CD14-positive monocyte (primary cell): ENCODE data around the gene CENPU. TPM values are rescaled to one million over a fixed set of nuclear protein-coding genes. Genes with fewer than 3 reads are reported as not detected.
A peak's percentile ranks its signal among the peaks of the same experiment; 100 is the strongest.

Experiments used
- DNase-seq, 3 donors: peaks; one replicate each; pipeline ENCODE4 v3.0.0-alpha.2; 2011 to 2022
- H2AFZ ChIP-seq: 2 replicates; pipeline ENCODE4 v1.6.0; 2012; ENCODE audit warnings: mild to moderate bottlenecking, low read depth, low read length, inconsistent platforms; ENCODE audit not compliant: insufficient read depth, poor library complexity, severe bottlenecking
- H3K27ac ChIP-seq, 2 donors: 1 replicate in 1 of 2; 2 replicates in 1 of 2; pipeline ENCODE4 v1.5.1; 2012 to 2013; ENCODE audit warnings: low read length in 2 of 2, control low read depth in 1 of 2, inconsistent platforms in 1 of 2, low read depth in 1 of 2, mild to moderate bottlenecking in 1 of 2
- H3K27me3 ChIP-seq, 2 donors: one replicate each; pipeline versions ENCODE4 v1.6.0 to v1.6.1; 2011 to 2013; ENCODE audit warnings: low read length in 2 of 2; ENCODE audit not compliant: control insufficient read depth in 2 of 2, insufficient read depth in 2 of 2
- H3K36me3 ChIP-seq, 2 donors: replicated peaks in 1 of 2; 1 replicate in 1 of 2; 2 replicates in 1 of 2; pipeline versions ENCODE4 v1.5.1 to v1.6.1; 2012 to 2013; ENCODE audit warnings: low read length in 2 of 2, control low read depth in 1 of 2, inconsistent platforms in 1 of 2, mild to moderate bottlenecking in 1 of 2; ENCODE audit not compliant: insufficient read depth in 2 of 2, control insufficient read depth in 1 of 2
- H3K4me1 ChIP-seq, 2 donors: 1 replicate in 1 of 2; 2 replicates in 1 of 2; pipeline versions ENCODE4 v1.5.1 to v1.6.1; 2012 to 2013; ENCODE audit warnings: low read length in 2 of 2, control low read depth in 1 of 2, inconsistent platforms in 1 of 2, mild to moderate bottlenecking in 1 of 2, moderate library complexity in 1 of 2; ENCODE audit not compliant: insufficient read depth in 2 of 2, control insufficient read depth in 1 of 2
- H3K4me2 ChIP-seq: replicated peaks from 2 replicates; pipeline ENCODE3; 2012; ENCODE audit warnings: low read length, moderate library complexity, mild to moderate bottlenecking; ENCODE audit not compliant: poor library complexity, severe bottlenecking; ENCODE audit errors: extremely low read depth
- H3K4me3 ChIP-seq, 3 experiments: fragments of 200-600 bp in 1 of 3; sonication (generic) in 1 of 3; replicated peaks in 1 of 3; 1 replicate in 2 of 3; 2 replicates in 1 of 3; pipeline ENCODE4 v1.5.1; 2011 to 2013; ENCODE audit warnings: low read length in 3 of 3, mild to moderate bottlenecking in 3 of 3, control low read depth in 2 of 3, low read depth in 2 of 3, inconsistent platforms in 1 of 3, moderate library complexity in 1 of 3
- H3K79me2 ChIP-seq: 2 replicates; pipeline ENCODE4 v1.6.0; 2012; ENCODE audit warnings: mild to moderate bottlenecking, control low read depth, inconsistent platforms, low read length, moderate library complexity; ENCODE audit not compliant: insufficient read depth
- H3K9ac ChIP-seq: 2 replicates; pipeline ENCODE4 v1.6.0; 2017; ENCODE audit warnings: low read length, mild to moderate bottlenecking; ENCODE audit not compliant: insufficient read depth, poor library complexity, severe bottlenecking
- H3K9me3 ChIP-seq, 2 donors: replicated peaks in 1 of 2; 1 replicate in 1 of 2; 2 replicates in 1 of 2; pipeline versions ENCODE4 v1.5.1 to v1.6.1; 2012 to 2013; ENCODE audit warnings: low read length in 2 of 2, control low read depth in 1 of 2; ENCODE audit not compliant: control insufficient read depth in 1 of 2, insufficient read depth in 1 of 2
- H4K20me1 ChIP-seq: 2 replicates; pipeline ENCODE4 v1.6.0; 2012; ENCODE audit warnings: mild to moderate bottlenecking, low read length, control low read depth, moderate library complexity; ENCODE audit not compliant: insufficient read depth
- H3K27ac Mint-ChIP-seq, 7 donors: one replicate each; pipeline ENCODE4 v1.8.0; 2020; ENCODE audit warnings: mild to moderate bottlenecking in 7 of 7, mixed read lengths in 7 of 7, moderate library complexity in 6 of 7, inconsistent platforms in 2 of 7
- H3K27me3 Mint-ChIP-seq, 3 donors: one replicate each; pipeline ENCODE4 v1.8.0; 2021 to 2022; ENCODE audit warnings: low read depth in 3 of 3, mild to moderate bottlenecking in 3 of 3, mixed read lengths in 3 of 3, moderate library complexity in 3 of 3, inconsistent platforms in 1 of 3
- H3K36me3 Mint-ChIP-seq, 2 donors: one replicate each; pipeline ENCODE4 v1.8.0; 2020; ENCODE audit warnings: mixed read lengths in 2 of 2, inconsistent platforms in 1 of 2, mild to moderate bottlenecking in 1 of 2
- H3K4me1 Mint-ChIP-seq: one replicate; pipeline ENCODE4 v1.8.0; 2020; ENCODE audit warnings: mild to moderate bottlenecking, mixed read lengths
- H3K4me3 Mint-ChIP-seq, 2 donors: one replicate each; pipeline ENCODE4 v1.8.0; 2020; ENCODE audit warnings: mild to moderate bottlenecking in 2 of 2, mixed read lengths in 2 of 2, moderate library complexity in 1 of 2
- H3K9me3 Mint-ChIP-seq, 7 donors: one replicate each; pipeline ENCODE4 v1.8.0; 2020 to 2022; ENCODE audit warnings: mixed read lengths in 7 of 7, mild to moderate bottlenecking in 6 of 7, moderate library complexity in 6 of 7, inconsistent platforms in 2 of 7
- WGBS: methylation state at CpG from one replicate; pipeline ENCODE4 v1.1.5; 2013; ENCODE audit warnings: missing lambda C conversion rate; ENCODE audit not compliant: insufficient coverage; 5-methylcytosine and 5-hydroxymethylcytosine counted together
- intact Hi-C, 2 donors: fragments of 100-400 bp; cut with micrococcal nuclease; formaldehyde crosslinking; loops; one replicate each; pipeline versions ENCODE4 v1.15.0 to v1.15.1; 2023
- polyA plus RNA-seq, 3 donors: library from polyadenylated mRNA; depleted of rRNA in 1 of 3; unstranded in 2 of 3; stranded (reverse) in 1 of 3; fragments of 300-500 nt in 2 of 3; fragments of >200 nt in 1 of 3; fragmentation: Illumina TruSeq in 2 of 3; gene quantifications; 1 replicate in 2 of 3; 2 replicates in 1 of 3; pipeline ENCODE4 v1.2.3, GENCODE V29; 2012 to 2021
- TF ChIP-seq, protein P1 (sequence below): fragments of 200-600 bp; IDR thresholded peaks from one replicate; pipeline ENCODE4 v1.8.0; 2022; ENCODE audit warnings: antibody characterized with exemption, mild to moderate bottlenecking

CENPU gene
- polyA plus RNA-seq, 3 donors: 1.2 to 1.6 (median 1.5) TPM

DNA sequence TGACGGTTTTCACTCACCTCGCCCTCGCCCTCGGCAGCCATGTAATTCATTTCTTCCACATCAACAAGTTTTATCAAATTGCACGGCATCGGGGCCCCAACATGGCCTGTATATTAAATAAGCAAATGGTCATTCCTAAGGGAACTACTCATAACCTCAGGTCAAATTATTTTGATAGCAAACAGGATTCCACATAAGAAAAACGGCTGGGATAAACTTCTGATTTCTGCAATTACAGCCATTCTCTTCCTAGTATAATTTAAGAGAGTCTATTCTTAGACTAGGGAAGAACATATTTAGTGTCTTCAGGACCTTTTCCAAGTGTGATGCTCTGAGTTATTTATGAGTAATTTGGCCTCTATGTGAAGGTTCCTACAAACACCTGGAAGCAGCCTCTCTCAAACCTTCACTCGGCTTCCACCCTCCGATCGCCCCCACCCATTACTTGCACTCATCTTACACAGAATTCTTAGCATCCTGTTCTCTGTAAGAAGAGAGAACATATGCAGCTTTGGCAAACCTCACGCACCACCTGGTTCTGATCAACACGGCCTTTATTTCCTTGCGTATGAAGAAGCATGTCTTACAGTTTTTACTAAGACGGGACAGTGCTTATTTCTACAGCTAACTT, 29.4 kb upstream of the CENPU start:
- H3K27me3 ChIP-seq: no peaks in the 10 kb centered on the region
- no peak overlapping the region for H3K4me3 ChIP-seq
- intact Hi-C loops: no loop called here
- peaks cover 86 to 96% of the 10 kb centered on the region in 2 donors for H3K36me3 ChIP-seq
- TF ChIP-seq, protein P1, sequence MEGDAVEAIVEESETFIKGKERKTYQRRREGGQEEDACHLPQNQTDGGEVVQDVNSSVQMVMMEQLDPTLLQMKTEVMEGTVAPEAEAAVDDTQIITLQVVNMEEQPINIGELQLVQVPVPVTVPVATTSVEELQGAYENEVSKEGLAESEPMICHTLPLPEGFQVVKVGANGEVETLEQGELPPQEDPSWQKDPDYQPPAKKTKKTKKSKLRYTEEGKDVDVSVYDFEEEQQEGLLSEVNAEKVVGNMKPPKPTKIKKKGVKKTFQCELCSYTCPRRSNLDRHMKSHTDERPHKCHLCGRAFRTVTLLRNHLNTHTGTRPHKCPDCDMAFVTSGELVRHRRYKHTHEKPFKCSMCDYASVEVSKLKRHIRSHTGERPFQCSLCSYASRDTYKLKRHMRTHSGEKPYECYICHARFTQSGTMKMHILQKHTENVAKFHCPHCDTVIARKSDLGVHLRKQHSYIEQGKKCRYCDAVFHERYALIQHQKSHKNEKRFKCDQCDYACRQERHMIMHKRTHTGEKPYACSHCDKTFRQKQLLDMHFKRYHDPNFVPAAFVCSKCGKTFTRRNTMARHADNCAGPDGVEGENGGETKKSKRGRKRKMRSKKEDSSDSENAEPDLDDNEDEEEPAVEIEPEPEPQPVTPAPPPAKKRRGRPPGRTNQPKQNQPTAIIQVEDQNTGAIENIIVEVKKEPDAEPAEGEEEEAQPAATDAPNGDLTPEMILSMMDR: no peak
- Mint-ChIP-seq H3K27me3 (no peaks in the 10 kb centered on the region), H3K9me3 (no peaks in the 10 kb centered on the region), H3K4me3 (no peak overlapping the region), H3K4me1 (peaks cover 6% of the 10 kb centered on the region), H3K36me3 (peaks cover 89 to 96% of the 10 kb centered on the region in 2 donors), H3K27ac (peak overlapping the region in 2 of 7 donors; percentile 41 to 63)
- 80% methylated on average over 1 of the region's 14 CpGs for WGBS
- no peak overlapping the region for H3K4me2 ChIP-seq
- H3K9ac ChIP-seq: no peak overlapping the region
- peak overlapping the region in 1 of 2 donors; percentile 59 for H3K27ac ChIP-seq
- no peaks in the 10 kb centered on the region for H3K4me1 ChIP-seq
- H3K79me2 ChIP-seq: no peaks in the 10 kb centered on the region
- DNase-seq: no peak
- H2AFZ ChIP-seq: no peak overlapping the region
- H4K20me1 ChIP-seq: peaks cover 80% of the 10 kb centered on the region
- no peaks in the 10 kb centered on the region for H3K9me3 ChIP-seq

DNA sequence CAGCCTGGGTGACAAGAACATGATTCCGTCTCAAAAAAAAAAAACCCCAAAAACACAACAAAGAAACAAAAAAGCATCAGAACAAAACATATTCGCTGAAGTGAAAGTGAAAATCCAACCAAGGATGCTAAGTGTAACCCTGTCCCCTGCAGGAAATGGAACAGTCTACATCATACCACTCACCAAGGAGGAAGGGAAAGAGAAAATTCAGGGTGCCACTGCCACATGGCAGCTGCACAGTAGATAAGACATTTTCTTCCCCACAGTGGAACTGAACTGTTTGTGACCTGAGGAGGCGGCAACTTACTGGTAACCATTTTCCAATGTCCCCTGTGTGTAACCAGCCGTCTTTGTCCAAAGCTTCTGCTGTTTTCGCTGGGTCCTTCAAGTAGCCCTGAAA, 28.2 kb upstream of the CENPU start:
- H3K27me3 ChIP-seq: no peaks in the 10 kb centered on the region
- H3K4me2 ChIP-seq: no peak overlapping the region
- no peak overlapping the region for H3K9ac ChIP-seq
- H2AFZ ChIP-seq: no peak overlapping the region
- TF ChIP-seq, protein P1: no peak
- peaks cover 75% of the 10 kb centered on the region for H4K20me1 ChIP-seq
- H3K27ac ChIP-seq: peak overlapping the region in 1 of 2 donors; percentile 59
- H3K36me3 ChIP-seq: peaks cover 86 to 96% of the 10 kb centered on the region in 2 donors
- no peaks in the 10 kb centered on the region for H3K9me3 ChIP-seq
- H3K4me1 Mint-ChIP-seq: peaks cover 6% of the 10 kb centered on the region
- no peaks in the 10 kb centered on the region for H3K27me3 Mint-ChIP-seq
- H3K4me1 ChIP-seq: no peaks in the 10 kb centered on the region
- WGBS: 83% methylated on average over 1 of the region's 5 CpGs
- peaks cover 86 to 95% of the 10 kb centered on the region in 2 donors for H3K36me3 Mint-ChIP-seq
- no peaks in the 10 kb centered on the region for H3K79me2 ChIP-seq
- no peak overlapping the region for H3K4me3 Mint-ChIP-seq
- no peaks in the 10 kb centered on the region for H3K9me3 Mint-ChIP-seq
- peak overlapping the region in 6 of 7 donors; percentile 14 to 79 (median 50) for H3K27ac Mint-ChIP-seq
- intact Hi-C loops: no loop called here
- DNase-seq: peak in 1 of 3 donors; percentile 16
- H3K4me3 ChIP-seq: no peak overlapping the region
